NCI-H1694 treated with DMSO at 0.1 percent for 48 hours (cell line): ENCODE measurements around the gene SCG5.

Experiments used
- DNase-seq: peaks from one replicate; lab custom pipeline; 2025; lab: John Stamatoyannopoulos, UW

The SCG5 gene

DNA sequence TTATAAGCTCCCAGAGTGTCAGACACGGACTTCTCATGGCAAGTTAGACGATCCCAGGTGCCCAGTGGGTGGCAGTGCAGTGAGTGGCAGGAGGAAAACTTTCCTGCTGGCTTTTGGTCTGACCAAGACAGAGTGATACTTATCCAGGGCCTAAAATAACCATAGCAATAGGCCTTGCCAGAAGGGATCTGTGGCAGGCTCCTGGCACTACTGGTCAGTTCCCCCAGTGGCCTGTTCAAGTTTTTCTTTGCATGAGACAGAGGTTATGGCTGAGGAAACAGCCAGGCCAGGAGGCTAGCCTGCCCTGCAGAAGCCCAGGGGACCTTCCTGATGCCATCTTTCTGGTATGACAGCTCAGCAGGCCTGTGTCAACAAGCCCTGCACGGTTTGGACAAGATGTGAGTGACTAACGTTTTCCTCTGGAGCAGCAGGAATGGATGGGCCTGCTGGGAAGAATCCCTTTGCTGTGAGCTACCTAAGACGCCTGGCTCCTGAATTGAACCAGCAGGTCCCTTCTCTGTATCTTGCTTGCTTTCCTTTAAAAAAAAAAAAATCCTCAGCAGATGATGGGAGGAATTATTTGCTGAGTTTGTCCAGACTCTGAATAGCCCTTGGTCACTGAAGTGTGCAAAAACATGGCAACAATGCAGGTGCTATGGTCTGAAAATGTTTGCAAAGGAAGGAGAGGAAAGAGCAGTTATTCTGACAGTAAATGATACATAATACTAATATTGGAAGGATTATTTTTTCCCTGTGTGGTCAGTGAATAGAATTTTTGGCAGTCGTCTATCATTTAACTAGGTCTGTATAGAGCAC is 18.0 kb downstream of the SCG5 start:
- no peak for DNase-seq

DNA sequence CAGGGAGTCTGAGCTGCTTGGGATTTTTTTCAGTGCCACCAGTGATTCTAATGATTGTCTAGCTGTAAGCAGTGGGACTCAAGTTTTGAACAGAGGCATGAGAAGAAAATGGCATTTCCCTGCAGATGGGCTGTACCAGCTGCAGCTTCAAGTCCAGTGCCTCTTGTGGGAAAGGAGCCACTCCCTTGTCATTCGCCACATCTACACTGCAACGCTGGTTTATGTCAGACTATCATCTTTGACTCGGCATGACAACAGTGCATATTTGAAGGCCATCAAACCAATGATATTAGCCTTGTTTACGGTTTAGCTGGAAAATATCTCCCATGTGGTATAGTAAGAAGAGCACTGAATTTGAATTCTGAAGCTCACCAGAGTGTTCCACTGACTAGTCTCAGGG is 22.2 kb downstream of the SCG5 start:
- DNase-seq: no peak

GRCh38 chr15:32664796-32665195 is 23.3 kb downstream of the SCG5 start:
- no peak for DNase-seq

DNA sequence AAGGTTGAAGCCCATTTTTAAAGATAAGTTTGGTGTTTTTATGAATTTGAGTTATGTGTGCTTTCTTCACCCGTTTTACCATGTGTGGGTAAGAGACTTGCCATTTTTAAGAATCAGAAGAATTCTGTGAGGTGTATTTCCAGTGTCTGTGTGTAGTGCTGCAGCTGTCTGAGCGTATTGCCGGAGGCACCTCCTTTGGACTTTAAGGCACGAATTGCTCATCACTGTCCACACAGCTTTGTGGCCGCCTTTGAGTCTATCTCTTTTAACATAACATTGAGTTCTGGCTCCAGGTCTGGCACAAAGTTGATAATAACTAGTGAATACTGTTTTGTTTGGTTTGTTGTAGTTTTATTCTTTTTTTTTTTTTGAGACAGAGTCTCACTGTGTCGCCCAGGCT is 25.8 kb downstream of the SCG5 start:
- no peak for DNase-seq

GRCh38 chr15:32668942-32669341 is 27.4 kb downstream of the SCG5 start:
- no peak for DNase-seq

GRCh38 chr15:32669896-32670611 is 28.5 kb downstream of the SCG5 start:
- no peak for DNase-seq

DNA sequence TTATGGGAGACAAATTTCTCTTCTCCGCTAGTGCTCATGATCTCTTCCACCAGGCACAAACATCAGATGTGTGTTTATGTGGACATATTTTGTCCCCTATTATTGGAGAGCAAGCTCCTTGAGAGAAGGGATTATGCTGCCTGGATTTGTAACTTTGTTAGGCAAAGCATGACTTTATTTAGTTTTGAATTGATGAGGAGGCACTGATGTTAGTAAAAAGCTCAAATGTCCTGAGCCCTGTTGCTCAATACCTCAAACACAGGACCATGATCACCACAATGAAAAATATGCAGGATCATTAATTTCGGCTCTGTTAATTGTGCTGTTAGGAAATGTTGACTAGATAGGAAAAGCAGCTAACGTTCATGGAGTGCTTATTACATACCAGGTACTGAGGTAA is 29.1 kb downstream of the SCG5 start:
- no peak for DNase-seq

DNA sequence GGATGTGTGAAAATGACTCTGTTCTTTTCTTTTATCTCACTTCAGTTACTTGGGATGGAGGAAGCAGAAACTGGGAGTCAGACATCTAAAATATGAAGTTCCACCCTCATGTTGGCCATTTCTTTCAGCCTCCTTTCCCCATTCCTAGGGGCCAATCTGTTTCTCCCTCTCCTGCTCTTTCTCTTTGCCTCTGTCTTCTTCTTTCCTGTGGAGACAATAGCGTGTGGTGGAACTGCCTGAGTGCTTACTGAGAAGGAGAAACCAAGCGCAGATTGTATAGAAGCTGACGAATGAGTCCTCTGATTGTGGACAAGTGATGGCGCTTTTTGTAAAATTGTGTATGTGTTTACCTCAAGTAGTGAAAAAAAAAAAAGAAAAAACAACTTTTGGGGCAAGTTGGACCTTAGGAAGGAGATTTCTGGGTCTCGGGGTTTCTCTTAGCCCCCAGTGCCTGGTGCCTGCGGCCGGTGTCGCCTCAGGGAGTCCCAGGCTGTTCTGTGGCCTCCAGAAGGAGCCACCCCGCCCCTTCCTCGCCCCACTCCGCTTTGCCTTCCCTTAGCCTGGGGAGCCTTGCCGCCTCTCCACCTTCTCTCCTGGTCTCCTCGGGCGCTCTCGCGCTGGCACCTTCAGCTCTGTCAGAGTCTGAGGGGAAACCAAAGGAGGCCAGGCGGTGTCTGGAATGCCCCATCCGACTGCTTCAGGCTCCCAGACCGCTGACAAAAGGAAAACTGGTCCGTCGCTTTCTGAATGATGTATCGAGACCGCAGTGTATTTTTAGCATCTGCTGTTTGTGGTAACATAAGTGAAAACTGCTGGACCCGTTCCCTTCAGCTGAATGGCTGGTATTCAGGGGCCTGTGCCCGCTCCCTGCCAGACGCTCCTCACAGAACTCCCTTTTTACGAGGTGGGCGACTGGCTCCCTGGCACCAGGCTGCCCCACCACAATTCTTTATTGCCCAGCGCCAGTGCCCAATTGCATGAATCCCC is 30.1 kb downstream of the SCG5 start:
- no peak for DNase-seq

- DNase-seq: no peak
These were observed 33.2 kb downstream of the SCG5 start for GRCh38 chr15:32674681-32675080.

DNA sequence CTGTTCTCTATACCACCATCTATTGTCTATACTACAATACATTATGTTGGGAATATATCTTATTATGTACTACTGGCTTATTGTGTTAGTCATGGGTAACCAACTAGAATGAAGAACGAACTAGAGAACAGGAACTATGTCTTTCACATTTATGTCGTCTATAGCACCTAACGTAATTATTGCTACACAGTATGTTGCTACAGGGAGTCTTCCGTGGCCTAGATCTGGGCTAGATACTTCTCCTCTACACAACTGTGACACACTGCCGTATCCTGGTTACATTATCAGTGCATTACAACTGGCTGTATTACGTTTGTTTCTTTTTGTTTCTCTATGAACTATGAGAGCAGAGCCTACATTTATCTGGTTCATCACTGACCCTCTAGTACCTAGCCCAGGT is 34.0 kb downstream of the SCG5 start:
- DNase-seq: no peak

- DNase-seq: no peak
These were observed 34.7 kb downstream of the SCG5 start for GRCh38 chr15:32676169-32676568.

- DNase-seq: no peak
These were observed 35.8 kb downstream of the SCG5 start for GRCh38 chr15:32677238-32677750.

DNA sequence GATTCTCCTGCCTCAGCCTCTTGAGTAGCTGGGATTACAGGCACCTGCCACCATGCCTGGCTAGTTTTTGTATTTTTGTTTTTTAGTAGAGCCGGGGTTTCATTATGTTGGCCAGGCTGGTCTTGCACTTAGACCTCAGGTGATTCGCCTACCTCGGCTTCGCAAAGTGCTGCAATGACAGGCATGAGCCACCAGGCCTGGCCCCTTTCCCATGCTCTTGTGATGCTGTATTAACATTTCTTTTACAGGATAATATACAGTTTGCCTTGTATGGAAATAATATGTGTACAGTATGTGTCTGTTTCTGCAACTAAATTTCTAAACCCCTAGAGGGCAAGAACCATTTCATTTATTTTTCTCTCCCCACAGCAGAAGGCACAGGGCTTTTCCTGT is 37.8 kb downstream of the SCG5 start:
- DNase-seq: no peak

DNA sequence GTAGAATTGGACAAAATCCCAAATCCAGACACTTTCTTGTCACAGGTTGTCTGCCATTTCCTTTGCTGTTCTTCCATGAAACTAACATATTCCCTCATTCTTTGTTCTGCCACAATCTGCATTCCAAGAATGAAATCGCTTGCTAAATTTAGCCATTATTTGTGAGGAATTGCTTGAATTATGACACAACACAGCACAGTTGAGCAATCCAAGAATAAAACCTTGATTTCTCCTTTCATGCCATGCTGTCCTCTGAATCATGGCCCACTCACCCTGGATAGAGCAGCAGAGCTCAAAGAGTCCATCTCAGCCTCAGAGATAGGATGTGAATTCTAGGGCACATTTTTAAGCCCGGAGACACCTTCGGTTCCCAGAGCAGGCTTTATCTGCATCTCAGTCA is 41.1 kb downstream of the SCG5 start:
- DNase-seq: no peak

DNA sequence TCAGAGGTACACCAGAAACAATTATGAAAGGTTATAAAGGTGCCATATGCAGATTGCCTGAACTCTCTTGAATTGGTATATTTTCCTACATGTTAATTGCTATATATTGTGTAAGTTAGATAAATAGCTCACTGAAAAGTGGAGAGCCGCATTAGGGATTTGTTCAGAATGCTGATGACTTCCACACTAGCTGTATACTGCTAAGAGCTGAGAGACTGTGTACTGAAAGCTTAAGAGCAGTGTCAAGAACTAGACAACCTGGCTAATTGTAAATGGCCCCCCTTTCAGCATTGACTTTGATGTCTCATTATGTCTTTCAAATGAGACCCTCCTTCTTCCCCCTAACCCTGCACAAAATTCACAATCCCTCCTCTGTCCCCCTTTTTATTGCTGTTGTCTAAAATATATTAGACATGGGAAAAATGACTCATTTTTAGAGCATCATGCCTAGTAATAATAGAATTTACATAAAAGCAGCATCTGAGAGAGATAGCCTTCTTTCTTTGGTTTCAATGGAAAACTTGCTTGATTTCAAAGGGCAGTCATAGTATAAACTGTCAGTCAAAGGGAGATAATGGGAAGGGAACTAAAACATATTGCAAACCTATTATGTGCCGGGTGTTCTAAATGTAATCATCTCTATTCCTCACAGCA is 41.6 kb downstream of the SCG5 start:
- no peak for DNase-seq

DNA sequence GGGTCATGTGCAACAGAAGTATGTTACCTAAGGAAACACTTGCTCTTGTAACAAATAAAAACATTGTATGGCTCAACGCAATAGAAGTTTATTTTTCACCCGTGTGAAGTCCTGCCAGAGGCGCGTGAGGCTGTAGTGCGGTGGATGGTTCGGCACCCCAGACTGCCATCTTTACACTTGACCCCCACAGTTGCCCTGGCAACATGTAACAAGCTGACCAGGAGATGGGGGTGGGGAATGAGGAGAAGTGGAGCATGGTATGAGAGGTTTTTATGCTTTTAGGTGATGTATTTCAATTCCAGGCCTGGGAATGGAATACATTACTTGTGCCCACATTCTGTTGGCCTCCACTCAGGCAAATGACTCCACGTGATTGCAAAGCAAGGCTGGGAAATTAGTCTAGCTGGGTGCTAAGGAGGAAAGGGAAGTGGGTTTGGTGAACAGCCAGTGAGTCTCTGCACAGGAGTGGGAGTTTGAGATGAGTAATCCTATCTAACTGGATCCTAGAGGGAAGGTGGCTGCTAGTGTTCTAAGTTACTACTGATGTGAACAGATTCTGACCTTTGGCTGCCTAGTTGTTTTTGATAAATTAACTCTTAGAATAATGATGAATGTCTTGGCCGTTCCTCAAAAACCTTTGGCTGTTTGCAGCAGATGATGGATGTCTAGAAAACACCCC is 42.5 kb downstream of the SCG5 start:
- no peak for DNase-seq

DNA sequence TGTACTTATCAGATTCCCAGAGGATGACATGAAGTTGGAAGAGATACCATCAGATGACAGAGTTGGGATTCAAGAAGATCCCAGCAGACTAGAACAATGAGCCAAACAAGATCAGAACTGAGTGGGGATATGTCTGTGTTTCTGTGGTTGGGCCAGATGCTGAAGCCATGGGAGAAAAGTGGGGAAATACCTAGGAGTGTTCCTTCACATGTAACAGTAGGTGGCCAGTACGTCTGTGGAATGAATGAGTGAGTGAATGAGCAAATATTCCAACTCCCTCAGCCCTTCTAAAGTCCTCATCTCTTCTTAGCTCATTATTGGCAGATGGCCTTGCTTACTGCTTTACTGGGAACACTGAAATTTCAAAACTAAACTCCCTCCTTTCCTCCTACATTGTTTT is 44.1 kb downstream of the SCG5 start:
- DNase-seq: no peak

GRCh38 chr15:32687556-32687955 is 46.0 kb downstream of the SCG5 start:
- no peak for DNase-seq

- DNase-seq: no peak
These were observed 46.7 kb downstream of the SCG5 start for GRCh38 chr15:32688151-32688639.

GRCh38 chr15:32690941-32691688 is 49.6 kb downstream of the SCG5 start:
- DNase-seq: no peak
